ENCODE measurements around the gene SLCO2A1. TPM values are rescaled to one million over a fixed set of nuclear protein-coding genes. Genes with fewer than 3 reads are reported as not detected.

The SLCO2A1 gene
- total RNA-seq, 1 donor: 0.36 TPM

DNA sequence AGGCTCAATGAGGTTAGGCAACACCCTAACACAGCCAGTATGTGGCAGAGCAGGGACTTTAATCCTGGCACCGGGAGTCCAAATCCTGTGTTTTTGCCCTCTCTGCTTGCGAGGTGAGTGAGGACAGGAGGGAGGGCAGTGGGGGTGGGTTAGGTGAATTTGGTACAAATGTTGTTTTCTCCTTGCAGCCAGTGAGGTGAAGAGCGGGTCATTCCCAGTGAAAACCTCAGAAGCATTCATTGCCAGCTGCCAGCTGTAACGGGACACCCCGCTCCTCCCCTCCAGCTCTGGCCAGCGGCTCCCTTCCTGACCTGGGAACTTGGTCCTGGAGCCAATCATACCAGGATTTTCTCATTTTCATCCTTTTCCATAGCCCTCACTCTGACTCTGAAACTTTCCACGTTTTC is 88.3 kb downstream of the SLCO2A1 start:
- Histone ChIP-seq H3K4me1 (ENCODE audit: insufficient read depth, low read length) (peaks cover 42% of the 10 kb centered on the region), H3K4me2 (ENCODE audit: insufficient read depth, low read length) (peak overlapping the region; percentile 34)
- peak; percentile 60 for DNase-seq (ENCODE audit: insufficient read length, low spot score, missing footprints)

DNA sequence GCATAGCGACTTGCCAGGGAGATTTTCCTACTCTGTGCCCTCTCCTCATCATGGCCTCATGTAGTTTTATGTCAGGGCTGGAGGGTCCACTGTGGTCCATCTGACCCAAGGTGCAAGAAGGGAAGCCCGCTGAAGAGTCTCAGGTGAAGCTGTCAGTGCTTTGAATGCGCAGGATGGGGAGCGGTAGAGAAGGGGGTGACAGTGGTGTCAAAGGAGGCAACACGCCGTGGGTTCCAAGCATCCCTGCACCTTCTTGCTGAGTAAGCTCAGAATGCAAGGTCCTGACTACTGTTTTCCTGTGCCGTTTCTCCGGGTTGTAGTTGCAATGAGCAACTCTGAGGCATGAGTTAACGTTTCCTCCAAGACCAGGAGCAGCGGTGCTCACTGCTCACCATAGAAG is 89.2 kb downstream of the SLCO2A1 start:
- Histone ChIP-seq H3K36me3 (ENCODE audit: insufficient read depth, low read length) (no peaks in the 10 kb centered on the region), H3K79me2 (ENCODE audit: insufficient read depth, low read length) (no peaks in the 10 kb centered on the region), H3K4me3 (ENCODE audit: insufficient read depth, low read length) (no peak overlapping the region), H3K9me3 (ENCODE audit: low read depth, low read length) (no peaks in the 10 kb centered on the region), H4K20me1 (ENCODE audit: insufficient read depth, low read length) (peaks cover 10% of the 10 kb centered on the region), H3K27ac (ENCODE audit: low read depth, low read length) (no peak overlapping the region), H3K27me3 (ENCODE audit: insufficient read depth, low read length) (peaks cover 50% of the 10 kb centered on the region), H3K4me1 (ENCODE audit: insufficient read depth, low read length) (peaks cover 33% of the 10 kb centered on the region), H3K4me2 (ENCODE audit: insufficient read depth, low read length) (no peak overlapping the region), H2AFZ (ENCODE audit: low read length) (no peak overlapping the region)
- TF ChIP-seq, protein P1, sequence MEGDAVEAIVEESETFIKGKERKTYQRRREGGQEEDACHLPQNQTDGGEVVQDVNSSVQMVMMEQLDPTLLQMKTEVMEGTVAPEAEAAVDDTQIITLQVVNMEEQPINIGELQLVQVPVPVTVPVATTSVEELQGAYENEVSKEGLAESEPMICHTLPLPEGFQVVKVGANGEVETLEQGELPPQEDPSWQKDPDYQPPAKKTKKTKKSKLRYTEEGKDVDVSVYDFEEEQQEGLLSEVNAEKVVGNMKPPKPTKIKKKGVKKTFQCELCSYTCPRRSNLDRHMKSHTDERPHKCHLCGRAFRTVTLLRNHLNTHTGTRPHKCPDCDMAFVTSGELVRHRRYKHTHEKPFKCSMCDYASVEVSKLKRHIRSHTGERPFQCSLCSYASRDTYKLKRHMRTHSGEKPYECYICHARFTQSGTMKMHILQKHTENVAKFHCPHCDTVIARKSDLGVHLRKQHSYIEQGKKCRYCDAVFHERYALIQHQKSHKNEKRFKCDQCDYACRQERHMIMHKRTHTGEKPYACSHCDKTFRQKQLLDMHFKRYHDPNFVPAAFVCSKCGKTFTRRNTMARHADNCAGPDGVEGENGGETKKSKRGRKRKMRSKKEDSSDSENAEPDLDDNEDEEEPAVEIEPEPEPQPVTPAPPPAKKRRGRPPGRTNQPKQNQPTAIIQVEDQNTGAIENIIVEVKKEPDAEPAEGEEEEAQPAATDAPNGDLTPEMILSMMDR (IDR thresholded peaks at IDR 0.05; ENCODE audit: extremely low read depth, low read depth, low read length): no peak
- no peak for DNase-seq (ENCODE audit: insufficient read length, low spot score, missing footprints)

More for the DNA sequence above, 88.3 kb downstream of the SLCO2A1 start:
- H4K20me1 ChIP-seq (ENCODE audit: insufficient read depth, low read length): peaks cover 10% of the 10 kb centered on the region
- H3K4me3 ChIP-seq (ENCODE audit: insufficient read depth, low read length): no peak overlapping the region
- H3K27me3 ChIP-seq (ENCODE audit: insufficient read depth, low read length): peaks cover 43% of the 10 kb centered on the region
- no peaks in the 10 kb centered on the region for H3K9me3 ChIP-seq (ENCODE audit: low read depth, low read length)
- TF ChIP-seq, protein P1 (IDR thresholded peaks at IDR 0.05; ENCODE audit: extremely low read depth, low read depth, low read length): no peak
- H3K27ac ChIP-seq (ENCODE audit: low read depth, low read length): no peak overlapping the region
- no peaks in the 10 kb centered on the region for H3K36me3 ChIP-seq (ENCODE audit: insufficient read depth, low read length)
- no peak overlapping the region for H2AFZ ChIP-seq (ENCODE audit: low read length)
- H3K79me2 ChIP-seq (ENCODE audit: insufficient read depth, low read length): no peaks in the 10 kb centered on the region

- no peak overlapping the region for H2AFZ ChIP-seq (ENCODE audit: low read length)
- H3K4me1 ChIP-seq (ENCODE audit: insufficient read depth, low read length): peaks cover 23% of the 10 kb centered on the region
- H3K36me3 ChIP-seq (ENCODE audit: insufficient read depth, low read length): no peaks in the 10 kb centered on the region
- peaks cover 10% of the 10 kb centered on the region for H4K20me1 ChIP-seq (ENCODE audit: insufficient read depth, low read length)
- TF ChIP-seq, protein P1 (IDR thresholded peaks at IDR 0.05; ENCODE audit: extremely low read depth, low read depth, low read length): no peak
- peaks cover 50% of the 10 kb centered on the region for H3K27me3 ChIP-seq (ENCODE audit: insufficient read depth, low read length)
- peak; percentile 69 for DNase-seq (ENCODE audit: insufficient read length, low spot score, missing footprints)
- no peak overlapping the region for H3K27ac ChIP-seq (ENCODE audit: low read depth, low read length)
- no peaks in the 10 kb centered on the region for H3K9me3 ChIP-seq (ENCODE audit: low read depth, low read length)
- no peak overlapping the region for H3K4me2 ChIP-seq (ENCODE audit: insufficient read depth, low read length)
- H3K79me2 ChIP-seq (ENCODE audit: insufficient read depth, low read length): no peaks in the 10 kb centered on the region
- no peak overlapping the region for H3K4me3 ChIP-seq (ENCODE audit: insufficient read depth, low read length)
Measured at GRCh38 chr3:133939463-133939835, 90.3 kb downstream of the SLCO2A1 start.

DNA sequence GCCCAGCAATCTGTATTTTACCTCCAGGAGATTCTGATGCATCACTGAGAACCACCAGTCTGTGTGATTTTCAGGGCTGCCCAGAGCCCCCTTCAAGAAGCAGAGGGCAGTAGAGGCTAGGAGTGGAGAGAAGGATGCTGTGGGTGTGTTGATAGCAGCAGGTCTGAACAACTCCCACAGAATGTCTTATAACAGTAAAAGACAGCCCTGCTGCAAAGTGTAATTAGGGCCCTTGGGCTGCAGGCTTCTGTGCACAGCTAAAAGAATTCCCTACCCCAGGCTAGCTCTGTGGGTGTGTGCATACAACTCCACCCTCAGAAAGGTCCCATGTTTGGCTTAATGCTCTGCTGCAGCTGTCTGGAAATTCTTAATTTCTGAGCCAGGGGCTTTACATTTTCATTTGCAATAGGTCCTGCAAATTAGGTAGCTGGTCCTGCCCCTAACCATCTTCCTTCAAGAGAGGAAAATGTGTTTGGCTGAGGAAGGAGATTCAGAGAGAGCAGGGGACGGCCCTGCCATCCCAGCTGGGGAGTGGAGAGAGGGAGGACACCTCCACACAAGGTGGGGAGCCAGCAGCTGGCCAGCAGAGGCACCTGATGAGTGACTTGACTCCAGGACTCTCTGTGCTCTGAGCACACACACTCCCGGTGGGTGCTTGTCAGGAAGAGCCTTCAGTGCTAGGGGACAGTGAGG is 90.8 kb downstream of the SLCO2A1 start:
- TF ChIP-seq, protein P1 (IDR thresholded peaks at IDR 0.05; ENCODE audit: extremely low read depth, low read depth, low read length): peak; percentile 25
- Histone ChIP-seq H2AFZ (ENCODE audit: low read length) (no peak overlapping the region), H3K36me3 (ENCODE audit: insufficient read depth, low read length) (no peaks in the 10 kb centered on the region), H4K20me1 (ENCODE audit: insufficient read depth, low read length) (peaks cover 6% of the 10 kb centered on the region), H3K9me3 (ENCODE audit: low read depth, low read length) (no peaks in the 10 kb centered on the region), H3K4me2 (ENCODE audit: insufficient read depth, low read length) (no peak overlapping the region), H3K27me3 (ENCODE audit: insufficient read depth, low read length) (peaks cover 50% of the 10 kb centered on the region), H3K27ac (ENCODE audit: low read depth, low read length) (no peak overlapping the region), H3K79me2 (ENCODE audit: insufficient read depth, low read length) (no peaks in the 10 kb centered on the region), H3K4me3 (ENCODE audit: insufficient read depth, low read length) (no peak overlapping the region), H3K4me1 (ENCODE audit: insufficient read depth, low read length) (peaks cover 17% of the 10 kb centered on the region)
- DNase-seq (ENCODE audit: insufficient read length, low spot score, missing footprints): no peak

Data from osteoblast (primary cell).